Activated T-cell treated with anti-CD3 and anti-CD28 coated beads, Interleukin-2, amount 50 U/mL, for 72 hours (primary cell): ENCODE results near the gene TRIM8. TPM values are rescaled to one million over a fixed set of nuclear protein-coding genes. Genes with fewer than 3 reads are reported as not detected.

Source experiments
- ATAC-seq, 2 donors: fragments of 150-1000 bp; cut with Tn5 transposase; replicated peaks in 1 of 2; 2 replicates each; pipeline ENCODE4 v1.10.0; 2021; ENCODE audit warnings: moderate library complexity in 2 of 2, mild to moderate bottlenecking in 1 of 2
- DNase-seq, 2 donors: peaks; one replicate each; pipeline ENCODE4 v3.0.0; 2021 to 2022; ENCODE audit warnings: mixed read lengths in 1 of 2
- H3K27ac Mint-ChIP-seq: one replicate; pipeline ENCODE4 v1.8.0; 2022; ENCODE audit warnings: mild to moderate bottlenecking, moderate library complexity, mixed read lengths
- H3K27me3 Mint-ChIP-seq: one replicate; pipeline ENCODE4 v1.8.0; 2022; ENCODE audit warnings: low read depth, mixed read lengths
- H3K36me3 Mint-ChIP-seq, 2 donors: one replicate each; pipeline ENCODE4 v1.8.0; 2022; ENCODE audit warnings: mixed read lengths in 2 of 2, mild to moderate bottlenecking in 1 of 2; ENCODE audit not compliant: insufficient read depth in 2 of 2
- H3K4me1 Mint-ChIP-seq: one replicate; pipeline ENCODE4 v1.8.0; 2022; ENCODE audit warnings: low read depth, mixed read lengths
- H3K4me3 Mint-ChIP-seq, 2 donors: one replicate each; pipeline ENCODE4 v1.8.0; 2022; ENCODE audit warnings: mild to moderate bottlenecking in 2 of 2, mixed read lengths in 2 of 2, moderate library complexity in 2 of 2
- H3K9me3 Mint-ChIP-seq, 2 donors: one replicate each; pipeline ENCODE4 v1.8.0; 2022; ENCODE audit warnings: mixed read lengths in 2 of 2
- total RNA-seq, 2 donors: library from RNA; stranded (reverse); gene quantifications; one replicate each; pipeline ENCODE4 v1.2.3, GENCODE V29; 2022

Gene TRIM8
- total RNA-seq, 2 donors from 2014 or later = 57.9 to 58.2 TPM

DNA sequence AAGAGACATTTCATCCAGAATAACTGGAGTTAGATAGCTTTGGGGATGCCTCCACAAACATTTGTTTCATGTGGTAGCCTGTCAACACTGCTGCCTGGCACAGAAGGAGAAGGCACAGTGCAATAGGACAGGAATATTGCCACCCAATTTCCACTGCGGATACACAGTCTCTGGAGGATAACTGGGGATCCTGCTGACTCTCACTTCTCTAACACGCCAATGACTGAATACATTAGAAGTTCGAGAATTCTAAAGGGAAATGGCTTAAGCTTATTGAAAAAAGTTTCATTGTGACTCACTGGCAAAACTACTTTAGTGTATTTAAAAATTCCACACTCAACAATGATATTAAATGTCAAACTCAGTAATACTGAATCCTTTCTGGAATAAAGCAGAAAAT lies 57.0 kb downstream of the TRIM8 start:
- Mint-ChIP-seq H3K36me3 (peaks cover 9% of the 10 kb centered on the region in 2 donors), H3K9me3 (no peaks in the 10 kb centered on the region), H3K4me1 (peaks cover 15% of the 10 kb centered on the region), H3K27me3 (no peaks in the 10 kb centered on the region), H3K27ac (no peak overlapping the region), H3K4me3 (no peak overlapping the region)
- ATAC-seq (no peak), DNase-seq (no peak)

DNA sequence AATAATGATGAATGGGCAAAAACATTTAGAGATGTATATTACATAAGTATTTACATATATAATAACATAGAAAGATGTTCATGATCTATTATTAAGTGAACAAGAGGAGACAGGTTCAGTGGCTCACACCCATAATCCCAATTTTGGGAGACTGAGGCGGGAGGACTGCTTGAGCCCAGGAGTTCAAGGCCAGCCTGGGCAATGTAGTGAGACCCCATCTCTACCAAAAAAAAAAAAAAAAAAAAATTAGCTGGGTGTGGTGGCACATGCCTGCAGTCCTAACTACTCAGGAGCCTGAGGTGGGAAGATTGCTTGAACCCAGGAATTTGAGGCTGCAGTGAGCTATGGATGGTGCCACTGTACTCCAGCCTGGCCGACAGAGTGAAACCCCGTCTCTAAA lies 57.5 kb downstream of the TRIM8 start:
- H3K4me3 Mint-ChIP-seq = no peak overlapping the region
- H3K4me1 Mint-ChIP-seq = peaks cover 17% of the 10 kb centered on the region
- H3K9me3 Mint-ChIP-seq = no peaks in the 10 kb centered on the region
- no peak overlapping the region for H3K27ac Mint-ChIP-seq
- DNase-seq (no peak), ATAC-seq (no peak)
- peaks cover 7% of the 10 kb centered on the region in 2 donors for H3K36me3 Mint-ChIP-seq
- no peaks in the 10 kb centered on the region for H3K27me3 Mint-ChIP-seq

DNA sequence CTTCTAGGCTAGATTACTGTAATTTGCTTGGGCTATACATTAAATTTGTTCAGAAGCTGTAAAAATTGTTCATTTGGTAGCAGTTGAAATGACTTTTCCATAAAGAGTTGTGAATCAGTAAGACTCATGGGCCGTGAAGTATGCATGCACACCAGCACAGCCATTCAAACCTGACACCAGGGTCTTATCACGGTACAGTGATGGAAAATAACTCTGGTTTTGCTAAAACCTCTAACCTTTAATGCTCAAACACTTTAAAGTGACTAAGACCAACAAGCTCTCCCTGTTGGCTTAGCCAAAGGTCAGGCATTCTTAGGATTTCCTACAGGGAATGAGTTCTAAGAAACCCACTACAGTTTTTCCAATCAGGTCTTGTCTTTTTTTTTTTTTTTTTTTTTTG lies 58.5 kb downstream of the TRIM8 start:
- no peak overlapping the region for H3K4me3 Mint-ChIP-seq
- peaks cover 22% of the 10 kb centered on the region for H3K4me1 Mint-ChIP-seq
- H3K27me3 Mint-ChIP-seq = no peaks in the 10 kb centered on the region
- H3K9me3 Mint-ChIP-seq = no peaks in the 10 kb centered on the region
- peaks cover 4 to 6% of the 10 kb centered on the region in 2 donors for H3K36me3 Mint-ChIP-seq
- ATAC-seq = no peak
- no peak overlapping the region for H3K27ac Mint-ChIP-seq
- DNase-seq = no peak

DNA sequence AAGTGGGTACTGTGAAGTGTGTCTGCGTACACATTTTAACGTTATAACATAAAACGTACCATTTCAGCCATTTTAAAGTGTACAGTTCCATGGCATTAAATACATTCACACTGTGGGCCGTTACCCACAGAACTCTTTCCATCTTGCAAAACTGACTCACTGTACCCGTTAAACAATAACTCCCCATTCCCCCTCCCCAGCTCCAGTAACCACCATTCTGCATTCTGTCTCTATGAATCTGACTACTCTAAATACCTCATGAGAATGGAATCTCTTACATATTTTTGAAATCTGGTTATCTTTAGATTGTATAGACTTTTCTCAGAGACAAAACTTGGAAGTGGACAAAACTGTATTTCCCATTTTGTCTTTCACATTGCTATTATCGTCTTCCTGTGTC lies 60.6 kb downstream of the TRIM8 start:
- Mint-ChIP-seq H3K4me3 (peak overlapping the region; percentile 5 to 40), H3K36me3 (peaks cover 4% of the 10 kb centered on the region in 2 donors), H3K27me3 (no peaks in the 10 kb centered on the region), H3K27ac (no peak overlapping the region), H3K4me1 (peaks cover 24% of the 10 kb centered on the region), H3K9me3 (no peaks in the 10 kb centered on the region)
- ATAC-seq (peak; percentile 51 to 72), DNase-seq (no peak)

DNA sequence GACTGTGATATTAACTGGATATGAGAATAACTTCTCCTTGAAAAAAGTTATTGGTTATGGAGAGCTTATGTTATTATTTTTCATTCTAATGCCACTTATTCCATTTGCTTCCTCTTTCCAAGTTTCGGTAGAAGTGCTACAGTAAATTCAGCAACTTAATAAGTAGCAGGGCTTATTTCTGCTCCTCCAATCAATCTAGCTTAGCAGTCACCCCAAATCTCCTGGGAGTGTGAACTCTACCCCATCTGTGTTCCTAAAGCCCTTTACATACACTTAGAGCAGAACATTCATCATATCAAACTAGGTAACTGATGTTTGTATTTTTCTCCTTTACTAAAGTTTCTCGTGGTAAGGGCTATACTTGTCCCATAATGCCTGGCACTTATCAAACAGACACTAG lies 61.3 kb downstream of the TRIM8 start:
- Mint-ChIP-seq H3K4me1 (peaks cover 30% of the 10 kb centered on the region), H3K36me3 (peaks cover 4% of the 10 kb centered on the region in 2 donors), H3K27me3 (no peaks in the 10 kb centered on the region), H3K4me3 (peak overlapping the region in 1 of 2 donors; percentile 5), H3K9me3 (no peaks in the 10 kb centered on the region), H3K27ac (no peak overlapping the region)
- DNase-seq (no peak), ATAC-seq (no peak)

Other genes starting within 250 kb of the TRIM8 start
- gene NFKB2, start 248.8 kb upstream of the TRIM8 start, total RNA-seq = 100 to 1,000 TPM; 472 to 564 TPM
- 10 to 100 TPM in 1 of 2 donors, 1 to 10 TPM in 1; 8.6 to 11.7 TPM for gene PSD, start 225.7 kb upstream of the TRIM8 start, total RNA-seq
- 10 to 100 TPM; 15.3 TPM for gene FBXL15, start 223.6 kb upstream of the TRIM8 start, total RNA-seq
- 10 to 100 TPM; 78.7 to 79.5 TPM for gene CUEDC2, start 211.9 kb upstream of the TRIM8 start, total RNA-seq
- gene C10orf95, start 192.9 kb upstream of the TRIM8 start, total RNA-seq = under 1 TPM in 1 of 2 donors, not detected in 1; 0.21 TPM
- 10 to 100 TPM; 61.6 to 68.3 TPM for gene ACTR1A, start 141.8 kb upstream of the TRIM8 start, total RNA-seq
- gene SUFU, start 140.5 kb upstream of the TRIM8 start, total RNA-seq = 1 to 10 TPM; 9.1 to 9.2 TPM
- gene ARL3, start 69.9 kb downstream of the TRIM8 start, total RNA-seq = 1 to 10 TPM; 8.0 to 8.7 TPM
- gene SFXN2, start 70.2 kb downstream of the TRIM8 start, total RNA-seq = 10 to 100 TPM in 1 of 2 donors, 1 to 10 TPM in 1; 7.5 to 10.4 TPM
- gene WBP1L, start 99.5 kb downstream of the TRIM8 start, total RNA-seq = 10 to 100 TPM; 19.6 to 20.1 TPM
- not detected for gene CYP17A1, start 192.9 kb downstream of the TRIM8 start, total RNA-seq
- 1 to 10 TPM; 8.3 to 8.6 TPM for gene BORCS7, start 209.8 kb downstream of the TRIM8 start, total RNA-seq
- gene AS3MT, start 225.0 kb downstream of the TRIM8 start, total RNA-seq = under 1 TPM; 0.39 to 0.67 TPM